A673 (cell line): ENCODE measurements around the gene MEGF11.

Experiments
- EZH2 ChIP-seq: fragments of 200-600 bp; sonication (generic); IDR thresholded peaks from 2 replicates; pipeline ENCODE4 v1.6.1; 2017; ENCODE audit warnings: borderline replicate concordance, low read depth, mild to moderate bottlenecking, mixed read lengths, antibody characterized with exemption, low read length; ENCODE audit not compliant: poor library complexity, severe bottlenecking
- TF ChIP-seq, protein P1 (sequence below): fragments of 300-800, 200-600 bp; sonication (generic); conservative IDR thresholded peaks from 2 replicates; pipeline ENCODE4 v1.5.1; 2017; ENCODE audit warnings: low read depth, mild to moderate bottlenecking, antibody characterized with exemption, low read length, moderate library complexity, mixed read lengths

DNA sequence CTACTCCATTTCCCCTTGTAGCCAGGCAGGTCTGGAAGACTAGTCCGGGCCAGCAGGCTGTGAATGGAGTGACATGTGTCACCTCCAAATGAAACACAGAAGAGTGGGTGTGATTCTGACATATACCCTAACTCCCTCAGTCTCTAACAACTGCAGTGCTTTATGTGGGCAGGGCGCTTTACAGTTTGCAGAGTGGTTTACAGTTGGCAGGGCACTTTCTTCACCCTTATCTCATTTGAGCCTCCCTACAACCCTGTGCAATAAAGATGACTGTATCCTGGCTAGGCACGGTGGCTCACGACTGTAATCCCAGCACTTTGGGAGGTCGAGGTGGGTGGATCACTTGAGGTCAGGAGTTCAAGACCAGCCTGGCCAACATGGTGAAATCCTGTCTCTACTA, 208.0 kb downstream of the MEGF11 start:
- TF ChIP-seq, protein P1, sequence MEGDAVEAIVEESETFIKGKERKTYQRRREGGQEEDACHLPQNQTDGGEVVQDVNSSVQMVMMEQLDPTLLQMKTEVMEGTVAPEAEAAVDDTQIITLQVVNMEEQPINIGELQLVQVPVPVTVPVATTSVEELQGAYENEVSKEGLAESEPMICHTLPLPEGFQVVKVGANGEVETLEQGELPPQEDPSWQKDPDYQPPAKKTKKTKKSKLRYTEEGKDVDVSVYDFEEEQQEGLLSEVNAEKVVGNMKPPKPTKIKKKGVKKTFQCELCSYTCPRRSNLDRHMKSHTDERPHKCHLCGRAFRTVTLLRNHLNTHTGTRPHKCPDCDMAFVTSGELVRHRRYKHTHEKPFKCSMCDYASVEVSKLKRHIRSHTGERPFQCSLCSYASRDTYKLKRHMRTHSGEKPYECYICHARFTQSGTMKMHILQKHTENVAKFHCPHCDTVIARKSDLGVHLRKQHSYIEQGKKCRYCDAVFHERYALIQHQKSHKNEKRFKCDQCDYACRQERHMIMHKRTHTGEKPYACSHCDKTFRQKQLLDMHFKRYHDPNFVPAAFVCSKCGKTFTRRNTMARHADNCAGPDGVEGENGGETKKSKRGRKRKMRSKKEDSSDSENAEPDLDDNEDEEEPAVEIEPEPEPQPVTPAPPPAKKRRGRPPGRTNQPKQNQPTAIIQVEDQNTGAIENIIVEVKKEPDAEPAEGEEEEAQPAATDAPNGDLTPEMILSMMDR: no peak
- no peak for TF ChIP-seq EZH2
